ENCODE data around the gene PCDHB9.
"Not testable (repeated sequence)": the region's sequence is repeated elsewhere in the genome, so short reads cannot be mapped to it uniquely, and the experiment has no call there.

PCDHB9 gene

GRCh38 chr5:141188682-141189081 lies 1.7 kb downstream of the PCDHB9 start:
- not testable (repeated sequence) for DNase-seq (ENCODE audit: low spot score)

GRCh38 chr5:141189131-141189530 lies 2.2 kb downstream of the PCDHB9 start:
- DNase-seq (ENCODE audit: low spot score), result not testable (repeated sequence)

- peak; percentile 68 for DNase-seq (ENCODE audit: low spot score)
These were observed 5.3 kb downstream of the PCDHB9 start, which contains the start of gene PCDHB10 for GRCh38 chr5:141192110-141192725. Gene PCDHB10, plus strand, starts transcription at chr5:141192353. Its CDS starts 200 bp downstream, at chr5:141192553.

- not testable (repeated sequence) for DNase-seq (ENCODE audit: low spot score)
These were observed 7.4 kb downstream of the PCDHB9 start for GRCh38 chr5:141194332-141194731.

GRCh38 chr5:141196363-141196762 lies 9.4 kb downstream of the PCDHB9 start:
- no peak for DNase-seq (ENCODE audit: low spot score)

GRCh38 chr5:141199359-141200235 lies 12.6 kb downstream of the PCDHB9 start, which contains the start of gene PCDHB11:
Gene PCDHB11, plus strand, starts transcription at chr5:141199627. Its CDS starts 148 bp downstream, at chr5:141199775.
- DNase-seq (ENCODE audit: low spot score), result peak; percentile 23

GRCh38 chr5:141201126-141201525 lies 14.2 kb downstream of the PCDHB9 start:
- DNase-seq (ENCODE audit: low spot score), result not testable (repeated sequence)

- DNase-seq (ENCODE audit: low spot score), result not testable (repeated sequence)
These were observed 14.7 kb downstream of the PCDHB9 start for GRCh38 chr5:141201646-141202045.

- DNase-seq (ENCODE audit: low spot score), result peak; percentile 49
These were observed 21.5 kb downstream of the PCDHB9 start, which contains the start of gene PCDHB12 for GRCh38 chr5:141208478-141208877. Gene PCDHB12, plus strand, starts transcription at chr5:141208719. Its CDS starts 189 bp downstream, at chr5:141208908.

- not testable (repeated sequence) for DNase-seq (ENCODE audit: low spot score)
These were observed 23.3 kb downstream of the PCDHB9 start for GRCh38 chr5:141210281-141210680.

- not testable (repeated sequence) for DNase-seq (ENCODE audit: low spot score)
These were observed 23.9 kb downstream of the PCDHB9 start for GRCh38 chr5:141210849-141211248.

GRCh38 chr5:141213656-141214339 lies 26.8 kb downstream of the PCDHB9 start, which contains the start of gene PCDHB13:
Gene PCDHB13, plus strand, starts transcription at chr5:141213919. Its CDS starts 205 bp downstream, at chr5:141214124.
- DNase-seq (ENCODE audit: low spot score), result peak; percentile 26

GRCh38 chr5:141214583-141214982 lies 27.6 kb downstream of the PCDHB9 start:
- DNase-seq (ENCODE audit: low spot score), result not testable (repeated sequence)

- DNase-seq (ENCODE audit: low spot score), result not testable (repeated sequence)
These were observed 28.5 kb downstream of the PCDHB9 start for GRCh38 chr5:141215504-141215903.

- not testable (repeated sequence) for DNase-seq (ENCODE audit: low spot score)
These were observed 29.1 kb downstream of the PCDHB9 start for GRCh38 chr5:141216035-141216434.

- DNase-seq (ENCODE audit: low spot score), result peak; percentile 56
These were observed 36.3 kb downstream of the PCDHB9 start, which contains the start of gene PCDHB14 for GRCh38 chr5:141223112-141223783. Gene PCDHB14, plus strand, starts transcription at chr5:141223343. Its CDS starts 163 bp downstream, at chr5:141223506.

GRCh38 chr5:141224844-141225243 lies 37.9 kb downstream of the PCDHB9 start:
- not testable (repeated sequence) for DNase-seq (ENCODE audit: low spot score)

- DNase-seq (ENCODE audit: low spot score), result not testable (repeated sequence)
These were observed 38.5 kb downstream of the PCDHB9 start for GRCh38 chr5:141225421-141225820.

GRCh38 chr5:141234109-141234667 lies 47.2 kb downstream of the PCDHB9 start:
- no peak for DNase-seq (ENCODE audit: low spot score)

- not testable (repeated sequence) for DNase-seq (ENCODE audit: low spot score)
These were observed 49.0 kb downstream of the PCDHB9 start for GRCh38 chr5:141235922-141236321.

All from NAMALWA (cell line).